ENCODE results near the gene NMRK2. TPM values are rescaled to one million over a fixed set of nuclear protein-coding genes. Genes with fewer than 3 reads are reported as not detected.
A peak's percentile ranks its signal among the peaks of the same experiment; 100 is the strongest.
"Not testable (repeated sequence)": the region's sequence is repeated elsewhere in the genome, so short reads cannot be mapped to it uniquely, and the experiment has no call there.

The NMRK2 gene
- total and polyA plus RNA-seq, 2 donors from 2014 or later = 0.69 to 6.1 TPM

DNA sequence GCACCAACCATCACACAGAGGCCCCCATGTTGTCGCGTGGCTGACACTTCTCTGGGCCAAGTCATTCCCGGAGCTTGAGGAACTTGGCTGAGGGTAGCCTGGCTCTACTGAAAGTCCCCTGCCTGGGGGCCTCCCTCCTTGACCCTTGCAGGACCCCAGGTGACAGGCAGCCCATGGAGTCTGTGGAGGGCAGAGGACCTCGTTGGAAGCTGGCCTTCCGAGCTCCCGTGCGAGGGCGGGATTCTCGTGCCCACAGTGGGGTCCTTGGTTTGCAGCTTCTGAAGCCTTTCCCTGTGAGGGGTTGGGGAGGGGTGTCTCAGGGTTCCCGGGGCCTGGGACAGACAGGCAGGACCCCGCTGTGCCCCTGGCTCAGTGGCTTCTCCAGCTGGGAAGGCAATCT is 16.4 kb downstream of the NMRK2 start:
- Histone ChIP-seq H3K4me1 (ENCODE audit: control insufficient read depth in 2 of 3, insufficient read depth in 2 of 3, low read depth in 1 of 3, low read length in 3 of 3) (peaks cover 0 to 3% (median 0%) of the 10 kb centered on the region in 3 donors), H3K9me3 (ENCODE audit: control insufficient read depth in 2 of 3, insufficient read depth in 1 of 3, low read length in 3 of 3) (no peaks in the 10 kb centered on the region), H3K27ac (ENCODE audit: low read depth in 2 of 2, low read length in 2 of 2) (no peak overlapping the region), H3K27me3 (ENCODE audit: control insufficient read depth, insufficient read depth, low read length) (no peaks in the 10 kb centered on the region), H3K4me3 (ENCODE audit: low read length in 3 of 3) (no peak overlapping the region), H3K9ac (ENCODE audit: low read length in 3 of 3) (no peak overlapping the region), H3K36me3 (ENCODE audit: control insufficient read depth in 2 of 3, insufficient read depth in 3 of 3, low read length in 3 of 3) (no peaks in the 10 kb centered on the region)
- TF ChIP-seq, protein P1, sequence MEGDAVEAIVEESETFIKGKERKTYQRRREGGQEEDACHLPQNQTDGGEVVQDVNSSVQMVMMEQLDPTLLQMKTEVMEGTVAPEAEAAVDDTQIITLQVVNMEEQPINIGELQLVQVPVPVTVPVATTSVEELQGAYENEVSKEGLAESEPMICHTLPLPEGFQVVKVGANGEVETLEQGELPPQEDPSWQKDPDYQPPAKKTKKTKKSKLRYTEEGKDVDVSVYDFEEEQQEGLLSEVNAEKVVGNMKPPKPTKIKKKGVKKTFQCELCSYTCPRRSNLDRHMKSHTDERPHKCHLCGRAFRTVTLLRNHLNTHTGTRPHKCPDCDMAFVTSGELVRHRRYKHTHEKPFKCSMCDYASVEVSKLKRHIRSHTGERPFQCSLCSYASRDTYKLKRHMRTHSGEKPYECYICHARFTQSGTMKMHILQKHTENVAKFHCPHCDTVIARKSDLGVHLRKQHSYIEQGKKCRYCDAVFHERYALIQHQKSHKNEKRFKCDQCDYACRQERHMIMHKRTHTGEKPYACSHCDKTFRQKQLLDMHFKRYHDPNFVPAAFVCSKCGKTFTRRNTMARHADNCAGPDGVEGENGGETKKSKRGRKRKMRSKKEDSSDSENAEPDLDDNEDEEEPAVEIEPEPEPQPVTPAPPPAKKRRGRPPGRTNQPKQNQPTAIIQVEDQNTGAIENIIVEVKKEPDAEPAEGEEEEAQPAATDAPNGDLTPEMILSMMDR (IDR thresholded peaks at IDR 0.05; ENCODE audit: borderline replicate concordance, extremely low read depth, insufficient read depth) = no peak
- FAIRE-seq (no peak), DNase-seq (no peak)
- intact Hi-C loops (cut with DNase I) = no loop called here

DNA sequence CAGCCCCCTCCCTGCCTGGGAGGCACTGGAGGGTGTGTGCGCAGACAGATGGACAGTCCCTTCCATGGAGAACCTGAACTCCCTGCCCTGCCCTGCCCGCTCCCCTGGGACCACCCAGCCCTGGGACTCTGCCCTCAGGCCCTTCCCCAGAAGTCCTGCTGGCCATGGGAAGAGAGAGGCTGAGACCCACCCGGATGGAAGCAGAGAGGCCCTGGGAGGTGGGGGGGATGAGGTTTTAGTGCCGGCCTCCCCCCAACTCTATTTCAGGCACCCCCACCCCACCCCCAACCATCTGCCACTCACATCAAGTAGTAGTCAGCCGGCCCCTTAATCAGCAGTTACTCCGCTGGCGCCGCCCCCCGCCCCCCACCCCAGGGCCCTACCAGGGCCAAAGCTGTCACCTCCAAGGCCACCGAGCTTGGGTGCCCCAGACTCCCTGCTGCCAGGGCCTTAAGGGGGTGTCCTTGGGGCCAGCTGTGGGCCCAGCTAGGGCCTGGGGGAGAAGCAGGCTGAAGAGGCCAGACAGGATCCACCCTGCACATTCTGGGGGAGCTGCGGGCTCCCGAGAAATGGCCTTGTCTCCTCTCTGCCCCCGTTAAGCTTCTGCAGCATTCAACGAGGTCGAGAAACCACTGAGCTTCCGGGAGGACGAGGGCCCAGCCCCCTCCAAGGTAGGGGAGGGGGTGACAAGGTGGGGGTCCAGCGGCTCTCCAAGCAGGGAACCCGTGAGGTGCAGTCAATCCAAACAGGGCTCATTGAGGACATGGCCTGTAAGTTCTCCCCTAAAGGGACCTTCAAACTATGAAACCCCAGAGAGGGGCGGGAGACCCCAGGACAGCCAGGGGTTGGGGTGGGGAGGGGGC is 17.4 kb downstream of the NMRK2 start:
- H3K36me3 ChIP-seq (ENCODE audit: control insufficient read depth in 2 of 3, insufficient read depth in 3 of 3, low read length in 3 of 3) = no peaks in the 10 kb centered on the region
- no peaks in the 10 kb centered on the region for H3K27me3 ChIP-seq (ENCODE audit: control insufficient read depth, insufficient read depth, low read length)
- intact Hi-C loops (cut with DNase I) = no loop called here
- H3K4me1 ChIP-seq (ENCODE audit: control insufficient read depth in 2 of 3, insufficient read depth in 2 of 3, low read depth in 1 of 3, low read length in 3 of 3) = peaks cover 0 to 3% (median 0%) of the 10 kb centered on the region in 3 donors
- FAIRE-seq (no peak), DNase-seq (no peak)
- TF ChIP-seq, protein P1 (IDR thresholded peaks at IDR 0.05; ENCODE audit: borderline replicate concordance, extremely low read depth, insufficient read depth) = no peak
- H3K9ac ChIP-seq (ENCODE audit: low read length in 3 of 3) = no peak overlapping the region
- no peak overlapping the region for H3K4me3 ChIP-seq (ENCODE audit: low read length in 3 of 3)
- no peak overlapping the region for H3K27ac ChIP-seq (ENCODE audit: low read depth in 2 of 2, low read length in 2 of 2)
- no peaks in the 10 kb centered on the region for H3K9me3 ChIP-seq (ENCODE audit: control insufficient read depth in 2 of 3, insufficient read depth in 1 of 3, low read length in 3 of 3)

DNA sequence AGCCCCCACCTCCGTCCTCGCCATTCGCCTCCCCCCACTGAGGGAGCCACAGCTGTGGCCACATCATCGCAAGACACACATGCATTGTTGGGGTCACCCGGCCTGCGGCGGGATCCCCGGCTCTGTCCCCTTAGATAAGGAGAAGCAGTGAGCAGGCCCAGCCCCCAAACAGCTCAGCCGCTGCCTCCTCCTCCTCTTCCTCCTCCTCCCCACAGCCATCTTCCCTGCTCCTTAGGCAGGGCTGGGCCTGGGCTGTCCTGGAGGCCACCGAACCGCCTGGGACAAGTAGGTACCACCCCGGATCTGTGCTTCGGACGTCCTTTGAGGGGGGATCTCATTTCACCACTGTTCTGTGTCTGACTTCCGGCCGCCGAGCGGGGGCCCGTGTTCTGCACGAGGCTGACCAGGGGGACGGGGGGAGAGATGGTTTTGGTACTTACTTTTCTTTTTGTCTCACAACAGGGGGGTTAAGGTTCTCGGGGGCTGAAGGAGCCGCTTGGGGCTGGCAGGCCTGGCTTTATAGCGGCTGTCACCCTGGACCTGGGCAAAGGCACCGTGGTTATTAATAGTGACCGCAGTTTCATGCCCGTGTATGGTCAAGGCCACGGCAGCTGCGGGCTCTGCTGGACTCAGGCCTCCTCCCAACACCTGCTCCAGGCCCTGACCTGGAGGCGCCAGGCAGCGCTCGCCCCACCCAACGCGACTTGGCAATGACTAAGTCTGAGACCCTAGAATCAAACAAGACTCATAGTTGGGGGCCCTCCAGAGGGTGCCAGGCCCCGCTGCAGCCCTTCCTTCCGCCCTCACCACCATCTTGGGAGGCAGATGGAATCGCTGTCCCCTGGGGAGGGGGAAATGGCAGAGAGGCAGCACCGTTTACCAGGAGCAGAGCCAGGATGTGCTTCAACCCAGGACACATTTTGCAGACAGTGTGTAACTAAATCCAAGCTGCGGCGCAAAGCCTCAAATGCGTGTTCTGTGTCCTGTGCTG is 18.3 kb downstream of the NMRK2 start:
- DNase-seq (peak in 3 of 5 donors; percentile 41 to 67 (median 42)), FAIRE-seq (no peak)
- Histone ChIP-seq H3K4me3 (ENCODE audit: low read length in 3 of 3) (no peak overlapping the region), H3K27me3 (ENCODE audit: control insufficient read depth, insufficient read depth, low read length) (no peaks in the 10 kb centered on the region), H3K36me3 (ENCODE audit: control insufficient read depth in 2 of 3, insufficient read depth in 3 of 3, low read length in 3 of 3) (no peaks in the 10 kb centered on the region), H3K27ac (ENCODE audit: low read depth in 2 of 2, low read length in 2 of 2) (no peak overlapping the region), H3K9me3 (ENCODE audit: control insufficient read depth in 2 of 3, insufficient read depth in 1 of 3, low read length in 3 of 3) (no peaks in the 10 kb centered on the region), H3K4me1 (ENCODE audit: control insufficient read depth in 2 of 3, insufficient read depth in 2 of 3, low read depth in 1 of 3, low read length in 3 of 3) (peaks cover 0 to 3% (median 0%) of the 10 kb centered on the region in 3 donors), H3K9ac (ENCODE audit: low read length in 3 of 3) (no peak overlapping the region)
- TF ChIP-seq, protein P1 (IDR thresholded peaks at IDR 0.05; ENCODE audit: borderline replicate concordance, extremely low read depth, insufficient read depth) = no peak
- intact Hi-C loops (cut with DNase I) = no loop called here

DNA sequence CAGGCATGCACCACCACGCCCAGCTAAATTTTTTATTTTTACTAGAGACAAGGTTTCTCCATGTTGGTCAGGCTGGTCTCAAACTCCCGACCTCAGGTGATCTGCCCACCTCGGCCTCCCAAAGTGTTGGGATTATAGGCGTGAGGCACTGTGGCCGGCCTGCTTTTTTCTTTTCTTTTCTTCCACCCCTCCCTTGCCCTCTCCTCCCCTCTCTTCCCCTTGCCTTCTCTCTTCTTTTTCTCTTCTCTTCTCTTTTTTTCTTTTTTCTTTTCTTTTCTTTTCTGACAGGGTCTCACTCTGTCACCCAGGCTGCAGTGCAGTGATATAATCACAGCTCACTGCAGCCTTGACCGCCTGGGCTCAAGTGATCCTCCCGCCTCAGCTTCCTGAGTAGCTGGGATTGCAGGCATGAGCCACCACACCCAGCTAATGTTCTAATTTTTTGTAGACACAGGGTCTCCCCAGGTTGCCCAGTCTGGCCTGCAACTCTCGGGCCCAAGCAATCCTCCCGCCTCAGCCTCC is 19.9 kb downstream of the NMRK2 start:
- intact Hi-C loops (cut with DNase I); H3K27ac ChIP-seq (ENCODE audit: low read depth in 2 of 2, low read length in 2 of 2); FAIRE-seq; H3K9me3 ChIP-seq (ENCODE audit: control insufficient read depth in 2 of 3, insufficient read depth in 1 of 3, low read length in 3 of 3); DNase-seq; H3K9ac ChIP-seq (ENCODE audit: low read length in 3 of 3); H3K36me3 ChIP-seq (ENCODE audit: control insufficient read depth in 2 of 3, insufficient read depth in 3 of 3, low read length in 3 of 3); H3K27me3 ChIP-seq (ENCODE audit: control insufficient read depth, insufficient read depth, low read length); H3K4me1 ChIP-seq (ENCODE audit: control insufficient read depth in 2 of 3, insufficient read depth in 2 of 3, low read depth in 1 of 3, low read length in 3 of 3); H3K4me3 ChIP-seq (ENCODE audit: low read length in 3 of 3): not testable (repeated sequence)
